Muscle layer of colon (tissue), 2 donors: Measurements from ENCODE around the gene HLF.

Source experiments
- H3K27ac ChIP-seq: one replicate; pipeline ENCODE4 v1.7.0; 2013; ENCODE audit warnings: low read depth, mild to moderate bottlenecking, low read length, moderate library complexity
- H3K27me3 ChIP-seq, 2 donors: one replicate each; pipeline ENCODE4 v1.7.0; 2013; ENCODE audit warnings: low read length in 2 of 2, mild to moderate bottlenecking in 2 of 2; ENCODE audit not compliant: insufficient read depth in 2 of 2, control insufficient read depth in 1 of 2
- H3K36me3 ChIP-seq: one replicate; pipeline ENCODE4 v1.7.0; 2013; ENCODE audit warnings: mild to moderate bottlenecking, low read length; ENCODE audit not compliant: insufficient read depth
- H3K4me1 ChIP-seq: one replicate; pipeline ENCODE4 v1.7.0; 2013; ENCODE audit warnings: mild to moderate bottlenecking, low read length; ENCODE audit not compliant: insufficient read depth
- H3K4me3 ChIP-seq, 2 donors: one replicate each; pipeline ENCODE4 v1.7.0; 2013; ENCODE audit warnings: low read length in 2 of 2, low read depth in 1 of 2, mild to moderate bottlenecking in 1 of 2, moderate library complexity in 1 of 2
- H3K9ac ChIP-seq: one replicate; pipeline ENCODE4 v1.7.0; 2013; ENCODE audit warnings: low read length
- H3K9me3 ChIP-seq: one replicate; pipeline ENCODE4 v1.7.0; 2013; ENCODE audit warnings: mild to moderate bottlenecking, low read length
- donor health status: abdominal sarcoma.
- donor health status: Adenocarcinoma of cecum.

The HLF gene

GRCh38 chr17:55264645-55265298, at the start of gene HLF:
Gene HLF, plus strand, starts transcription at chr17:55264960. Its CDS starts 525 bp downstream, at chr17:55265485.
- Histone ChIP-seq H3K27ac (peak within 1 kb of the TSS; percentile 91), H3K36me3 (peaks cover 12% of the 10 kb centered on the region), H3K9ac (peak within 1 kb of the TSS; percentile 70), H3K4me1 (peaks cover 33% of the 10 kb centered on the region), H3K4me3 (peak within 1 kb of the TSS; percentile 72 to 76), H3K9me3 (no peaks in the 10 kb centered on the region), H3K27me3 (peaks cover 0 to 7% of the 10 kb centered on the region in 2 donors)

- Histone ChIP-seq H3K27ac (no peak overlapping the region), H3K27me3 (no peaks in the 10 kb centered on the region), H3K9me3 (no peaks in the 10 kb centered on the region), H3K36me3 (no peaks in the 10 kb centered on the region), H3K9ac (no peak overlapping the region), H3K4me3 (no peak overlapping the region), H3K4me1 (no peaks in the 10 kb centered on the region)
These were observed 49.0 kb upstream of the HLF start for GRCh38 chr17:55215711-55216110.

- H3K27me3 ChIP-seq = no peaks in the 10 kb centered on the region
These were observed 47.9 kb upstream of the HLF start for GRCh38 chr17:55216888-55217287.

GRCh38 chr17:55219459-55219858, 45.3 kb upstream of the HLF start:
- Histone ChIP-seq H3K27me3 (no peaks in the 10 kb centered on the region), H3K9me3 (no peaks in the 10 kb centered on the region), H3K9ac (no peak overlapping the region), H3K4me1 (no peaks in the 10 kb centered on the region), H3K4me3 (no peak overlapping the region), H3K27ac (no peak overlapping the region), H3K36me3 (no peaks in the 10 kb centered on the region)

More at GRCh38 chr17:55216888-55217287, 47.9 kb upstream of the HLF start:
- Histone ChIP-seq H3K9ac (no peak overlapping the region), H3K4me3 (no peak overlapping the region), H3K4me1 (no peaks in the 10 kb centered on the region), H3K36me3 (no peaks in the 10 kb centered on the region), H3K9me3 (no peaks in the 10 kb centered on the region), H3K27ac (no peak overlapping the region)

- no peak overlapping the region for H3K9ac ChIP-seq
- H3K9me3 ChIP-seq = no peaks in the 10 kb centered on the region
- no peaks in the 10 kb centered on the region for H3K27me3 ChIP-seq
- H3K4me1 ChIP-seq = no peaks in the 10 kb centered on the region
- no peaks in the 10 kb centered on the region for H3K36me3 ChIP-seq
- no peak overlapping the region for H3K27ac ChIP-seq
- H3K4me3 ChIP-seq = no peak overlapping the region
These were observed 44.8 kb upstream of the HLF start for GRCh38 chr17:55219934-55220333.

GRCh38 chr17:55223524-55223923, 41.2 kb upstream of the HLF start:
- H3K9me3 ChIP-seq = no peaks in the 10 kb centered on the region
- H3K27me3 ChIP-seq = no peaks in the 10 kb centered on the region
- H3K27ac ChIP-seq = no peak overlapping the region
- H3K9ac ChIP-seq = no peak overlapping the region
- no peak overlapping the region for H3K4me3 ChIP-seq
- no peaks in the 10 kb centered on the region for H3K36me3 ChIP-seq
- no peaks in the 10 kb centered on the region for H3K4me1 ChIP-seq

- Histone ChIP-seq H3K4me1 (no peaks in the 10 kb centered on the region), H3K9me3 (no peaks in the 10 kb centered on the region), H3K27ac (no peak overlapping the region), H3K27me3 (no peaks in the 10 kb centered on the region), H3K9ac (no peak overlapping the region), H3K36me3 (no peaks in the 10 kb centered on the region), H3K4me3 (no peak overlapping the region)
These were observed 40.0 kb upstream of the HLF start for GRCh38 chr17:55224746-55225145.

- H3K27me3 ChIP-seq = no peaks in the 10 kb centered on the region
- H3K27ac ChIP-seq = no peak overlapping the region
- no peaks in the 10 kb centered on the region for H3K36me3 ChIP-seq
- H3K4me1 ChIP-seq = no peaks in the 10 kb centered on the region
- no peak overlapping the region for H3K4me3 ChIP-seq
- no peak overlapping the region for H3K9ac ChIP-seq
- no peaks in the 10 kb centered on the region for H3K9me3 ChIP-seq
These were observed 39.5 kb upstream of the HLF start for GRCh38 chr17:55225237-55225636.

- H3K27ac ChIP-seq = no peak overlapping the region
- no peaks in the 10 kb centered on the region for H3K27me3 ChIP-seq
- H3K36me3 ChIP-seq = no peaks in the 10 kb centered on the region
- H3K9ac ChIP-seq = no peak overlapping the region
- H3K4me3 ChIP-seq = no peak overlapping the region
- no peaks in the 10 kb centered on the region for H3K4me1 ChIP-seq
- H3K9me3 ChIP-seq = no peaks in the 10 kb centered on the region
These were observed 36.0 kb upstream of the HLF start for GRCh38 chr17:55228683-55229192.

- Histone ChIP-seq H3K4me1 (no peaks in the 10 kb centered on the region), H3K4me3 (no peak overlapping the region), H3K36me3 (no peaks in the 10 kb centered on the region), H3K9me3 (no peaks in the 10 kb centered on the region), H3K27me3 (no peaks in the 10 kb centered on the region), H3K9ac (no peak overlapping the region), H3K27ac (no peak overlapping the region)
These were observed 35.5 kb upstream of the HLF start for GRCh38 chr17:55229276-55229675.

- Histone ChIP-seq H3K27ac (no peak overlapping the region), H3K9me3 (no peaks in the 10 kb centered on the region), H3K9ac (no peak overlapping the region), H3K36me3 (no peaks in the 10 kb centered on the region), H3K27me3 (no peaks in the 10 kb centered on the region), H3K4me3 (no peak overlapping the region), H3K4me1 (no peaks in the 10 kb centered on the region)
These were observed 34.0 kb upstream of the HLF start for GRCh38 chr17:55230716-55231115.

- H3K27ac ChIP-seq = no peak overlapping the region
- no peaks in the 10 kb centered on the region for H3K36me3 ChIP-seq
- no peaks in the 10 kb centered on the region for H3K27me3 ChIP-seq
- no peak overlapping the region for H3K9ac ChIP-seq
- H3K4me3 ChIP-seq = no peak overlapping the region
- H3K4me1 ChIP-seq = peaks cover 1% of the 10 kb centered on the region
- H3K9me3 ChIP-seq = no peaks in the 10 kb centered on the region
These were observed 30.9 kb upstream of the HLF start for GRCh38 chr17:55233840-55234239.
